HG02884 (cell line): Measurements from ENCODE around the gene ATP9B.

Experiments
- ATAC-seq: cut with Tn5 transposase; IDR thresholded peaks from one replicate; pipeline ENCODE4 v1.9.1; 2021; ENCODE audit warnings: mild to moderate bottlenecking, moderate library complexity; ENCODE audit not compliant: unreplicated experiment

ATP9B gene

GRCh38 chr18:79405019-79405780 is 336.0 kb downstream of the ATP9B start:
- peak; percentile 3 for ATAC-seq

GRCh38 chr18:79405781-79406575 is 336.8 kb downstream of the ATP9B start:
- peak; percentile 74 for ATAC-seq

GRCh38 chr18:79406708-79407107 is 337.5 kb downstream of the ATP9B start:
- no peak for ATAC-seq

GRCh38 chr18:79409313-79409712 is 340.1 kb downstream of the ATP9B start:
- no peak for ATAC-seq

GRCh38 chr18:79410171-79410641 is 341.0 kb downstream of the ATP9B start:
- no peak for ATAC-seq

GRCh38 chr18:79410731-79411613 is 341.8 kb downstream of the ATP9B start:
- ATAC-seq = no peak

GRCh38 chr18:79411614-79412526 is 342.7 kb downstream of the ATP9B start:
- no peak for ATAC-seq

- ATAC-seq = no peak
These were observed 343.8 kb downstream of the ATP9B start for GRCh38 chr18:79413025-79413424.

GRCh38 chr18:79413426-79413825 is 344.2 kb downstream of the ATP9B start:
- no peak for ATAC-seq

GRCh38 chr18:79413901-79414300 is 344.7 kb downstream of the ATP9B start:
- no peak for ATAC-seq

GRCh38 chr18:79416022-79416676 is 347.0 kb downstream of the ATP9B start:
- ATAC-seq = no peak

GRCh38 chr18:79416677-79417052 is 347.5 kb downstream of the ATP9B start:
- ATAC-seq = no peak

- no peak for ATAC-seq
These were observed 349.0 kb downstream of the ATP9B start for GRCh38 chr18:79418236-79418635.

GRCh38 chr18:79418642-79419041 is 349.4 kb downstream of the ATP9B start:
- no peak for ATAC-seq

GRCh38 chr18:79420033-79420745 is 351.0 kb downstream of the ATP9B start:
- ATAC-seq = no peak

- ATAC-seq = no peak
These were observed 352.2 kb downstream of the ATP9B start for GRCh38 chr18:79421275-79421857.

- ATAC-seq = peak; percentile 84
These were observed 353.0 kb downstream of the ATP9B start for GRCh38 chr18:79422022-79422782.

GRCh38 chr18:79422783-79423165 is 353.6 kb downstream of the ATP9B start:
- ATAC-seq = no peak
